Measurements from ENCODE around the gene FMR1NB.

The FMR1NB gene

GRCh38 chrX:147981038-147981752 lies at the start of gene FMR1NB:
FMR1NB (plus strand) TSS chrX:147981337; CDS start chrX:147981403, 66 bp downstream.
- no peak for DNase-seq

DNA sequence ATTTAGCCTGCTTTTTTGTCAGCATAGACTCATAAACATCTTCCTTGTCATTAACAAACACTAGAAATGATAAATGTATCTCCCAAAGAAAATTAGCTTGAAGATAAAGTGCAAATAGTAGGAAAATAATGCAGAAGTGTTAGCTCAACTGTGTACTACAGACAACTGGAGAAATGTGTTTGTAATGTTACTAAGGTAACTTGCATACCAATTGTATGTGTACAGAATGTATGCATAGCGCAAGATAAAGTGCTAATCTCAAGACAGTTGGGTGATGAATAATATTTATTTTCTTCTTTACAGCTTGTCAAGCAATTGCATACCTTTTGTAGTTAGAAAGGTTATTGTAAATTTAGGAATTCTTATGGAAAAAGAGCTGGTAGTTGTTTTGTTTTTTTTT lies 47.3 kb upstream of the FMR1NB start:
- no peak for DNase-seq

GRCh38 chrX:147935156-147935758 lies 45.9 kb upstream of the FMR1NB start:
- DNase-seq = no peak

DNA sequence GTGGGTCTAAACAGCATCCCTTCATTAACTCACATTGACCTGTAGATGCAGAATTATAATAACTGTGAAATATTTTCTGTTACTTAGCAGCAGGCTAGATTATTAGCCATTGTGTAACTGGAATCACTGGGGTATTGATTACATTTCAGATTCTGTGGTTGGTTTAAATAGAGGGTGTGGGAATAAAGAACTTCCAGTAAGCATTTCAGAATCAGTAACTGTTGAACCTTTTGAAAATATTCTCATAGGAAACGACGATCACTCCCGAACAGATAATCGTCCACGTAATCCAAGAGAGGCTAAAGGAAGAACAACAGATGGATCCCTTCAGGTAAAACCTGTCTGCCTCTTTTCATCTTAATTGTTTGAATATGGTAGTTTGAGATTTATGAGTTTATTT lies 35.9 kb upstream of the FMR1NB start:
- no peak for DNase-seq

DNA sequence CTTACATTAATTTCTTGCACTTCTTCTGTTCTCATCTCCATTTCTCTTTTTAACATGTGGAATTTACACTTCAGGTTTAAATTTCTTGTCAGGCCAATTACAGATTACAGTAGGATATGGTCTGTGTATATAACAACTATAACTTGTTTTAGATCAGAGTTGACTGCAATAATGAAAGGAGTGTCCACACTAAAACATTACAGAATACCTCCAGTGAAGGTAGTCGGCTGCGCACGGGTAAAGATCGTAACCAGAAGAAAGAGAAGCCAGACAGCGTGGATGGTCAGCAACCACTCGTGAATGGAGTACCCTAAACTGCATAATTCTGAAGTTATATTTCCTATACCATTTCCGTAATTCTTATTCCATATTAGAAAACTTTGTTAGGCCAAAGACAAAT lies 32.6 kb upstream of the FMR1NB start:
- DNase-seq = no peak

GRCh38 chrX:147950352-147950751 lies 30.8 kb upstream of the FMR1NB start:
- no peak for DNase-seq

DNA sequence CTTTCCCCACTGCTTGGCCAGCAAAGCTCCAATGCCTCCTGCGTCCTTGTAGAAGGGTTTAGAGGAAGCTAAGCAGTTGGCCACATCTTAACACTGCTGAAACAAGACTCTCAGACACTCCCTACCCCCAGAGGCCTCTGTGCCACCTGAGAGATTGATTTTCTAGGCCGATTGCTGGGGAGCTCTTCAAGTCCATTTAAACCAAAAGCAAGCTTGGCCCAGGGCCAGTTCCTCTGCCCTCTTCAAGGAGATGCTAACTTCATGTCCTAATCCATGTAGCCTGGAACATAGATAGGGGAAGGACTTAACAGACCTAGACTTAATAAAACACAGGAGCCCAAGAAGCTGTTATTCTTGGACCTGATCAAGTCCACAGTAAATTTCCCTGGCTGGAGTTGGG lies 27.2 kb upstream of the FMR1NB start:
- no peak for DNase-seq

DNA sequence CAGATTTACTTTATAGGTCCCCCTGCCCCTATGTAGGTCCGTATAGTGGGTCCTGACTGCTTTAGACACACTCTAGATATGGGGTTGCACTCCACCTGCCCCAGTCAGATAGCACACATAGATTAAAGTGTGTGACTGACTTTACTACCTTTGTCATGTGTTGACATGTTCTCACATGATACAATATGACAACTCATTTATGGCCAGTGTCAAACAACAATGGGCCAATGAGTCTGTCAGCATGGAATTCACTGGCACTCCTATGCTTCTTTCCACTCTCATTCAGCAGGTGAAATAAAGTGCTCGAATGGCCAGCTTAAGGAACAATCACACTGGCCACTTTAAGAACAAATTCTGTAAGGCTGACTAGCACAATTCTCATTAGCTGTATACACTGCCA lies 23.8 kb upstream of the FMR1NB start:
- no peak for DNase-seq

GRCh38 chrX:147958291-147958690 lies 22.8 kb upstream of the FMR1NB start:
- DNase-seq = no peak

DNA sequence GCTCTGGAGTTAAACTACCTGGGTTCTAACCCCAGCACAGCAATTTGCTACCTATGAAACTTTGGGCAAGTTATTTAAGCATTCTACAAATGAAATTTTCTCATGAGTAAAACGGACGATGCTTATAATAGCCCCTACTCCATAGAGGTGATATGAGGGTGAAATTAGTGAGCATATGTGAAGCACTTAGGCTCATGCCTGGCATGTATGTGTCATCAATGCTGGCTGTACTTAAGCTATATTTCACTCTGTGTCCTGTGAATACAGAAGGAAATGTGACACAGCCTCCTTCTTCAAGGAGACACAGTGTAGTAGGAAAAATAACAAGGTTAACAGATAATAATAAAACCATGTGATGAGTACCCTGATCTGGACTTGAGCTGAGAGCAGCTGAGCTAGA lies 20.4 kb upstream of the FMR1NB start:
- no peak for DNase-seq

DNA sequence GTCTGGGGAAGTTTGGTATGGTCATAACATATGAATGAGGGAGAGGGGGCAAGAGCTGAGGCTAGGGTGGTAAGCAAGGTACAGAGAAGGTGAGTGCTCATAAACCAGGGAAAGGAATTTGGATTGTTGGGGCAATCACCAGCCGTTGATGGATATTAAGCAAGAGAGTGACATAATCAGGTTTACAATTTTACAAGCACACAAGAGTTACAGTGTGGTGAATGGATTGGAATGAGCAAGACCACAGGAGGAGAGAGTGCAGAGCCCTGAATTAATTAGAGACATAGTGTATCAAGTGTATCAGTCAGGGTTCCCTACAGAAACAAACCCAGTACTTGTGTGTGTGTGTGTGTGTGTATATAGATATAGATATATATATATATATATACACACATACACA lies 18.7 kb upstream of the FMR1NB start:
- no peak for DNase-seq

DNA sequence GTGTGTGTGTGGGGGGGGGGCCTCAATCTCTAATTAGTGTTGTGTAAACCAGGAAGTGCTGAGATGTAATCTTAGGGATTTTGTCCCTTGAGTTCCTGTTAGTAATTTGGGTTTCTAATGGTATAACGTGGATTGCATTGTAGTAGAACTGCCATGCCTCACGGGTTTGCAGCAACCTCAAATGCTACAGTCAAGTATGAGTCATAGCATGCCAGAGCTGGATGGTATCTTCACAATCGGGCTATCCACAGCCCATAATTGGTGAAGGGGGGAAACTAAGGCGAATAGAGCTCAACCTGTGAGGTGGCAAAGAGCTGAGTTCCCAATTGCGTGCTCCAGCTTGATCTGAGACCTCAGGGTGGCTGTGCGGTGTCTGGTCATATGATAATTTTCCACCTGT lies 2.2 kb upstream of the FMR1NB start:
- no peak for DNase-seq

DNA sequence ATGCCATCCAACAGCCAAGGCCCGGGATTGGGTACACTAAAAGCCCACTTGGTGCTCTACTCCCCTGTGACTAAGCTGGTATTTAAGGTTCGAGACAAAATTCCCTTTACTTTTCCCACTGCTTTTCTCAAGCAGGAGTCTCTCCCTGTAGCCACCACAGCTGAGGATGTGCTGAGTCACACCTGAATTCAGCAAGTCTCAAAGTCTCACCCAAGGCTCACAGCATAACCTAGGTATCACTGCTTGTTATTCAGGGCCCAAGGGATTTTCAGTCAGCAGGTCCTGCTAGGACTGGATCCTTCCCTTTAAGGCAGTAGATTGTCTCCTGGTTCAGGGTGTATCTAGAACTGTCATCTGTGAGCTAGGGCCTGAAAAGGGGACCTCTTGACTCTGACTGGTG lies 39.2 kb downstream of the FMR1NB start:
- no peak for DNase-seq

GRCh38 chrX:148024425-148025148 lies 43.5 kb downstream of the FMR1NB start:
- no peak for DNase-seq

DNA sequence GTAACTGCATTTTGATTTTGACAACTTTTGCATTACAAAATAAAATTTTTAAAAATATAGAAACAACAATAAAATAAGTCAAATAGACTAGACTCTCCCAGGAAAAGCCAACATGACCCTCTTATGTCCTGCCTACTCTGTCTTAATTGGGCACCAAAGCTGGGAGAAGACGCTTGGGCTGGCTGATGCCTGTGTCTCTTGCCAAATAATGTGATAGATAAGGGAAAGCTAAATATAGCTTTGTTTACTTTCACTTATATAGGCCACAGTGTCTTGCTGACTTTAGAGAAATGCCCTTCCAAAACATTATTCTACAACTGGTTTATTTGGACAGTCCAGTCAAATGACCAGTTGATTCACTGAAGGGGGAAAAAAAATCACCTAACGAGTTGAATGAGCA lies 54.2 kb downstream of the FMR1NB start:
- DNase-seq = no peak

GRCh38 chrX:148037020-148037419 lies 55.9 kb downstream of the FMR1NB start:
- no peak for DNase-seq

- no peak for DNase-seq
Measured at GRCh38 chrX:148043271-148043855, 62.2 kb downstream of the FMR1NB start.

- DNase-seq = no peak
Measured at GRCh38 chrX:148047200-148047599, 66.1 kb downstream of the FMR1NB start.

DNA sequence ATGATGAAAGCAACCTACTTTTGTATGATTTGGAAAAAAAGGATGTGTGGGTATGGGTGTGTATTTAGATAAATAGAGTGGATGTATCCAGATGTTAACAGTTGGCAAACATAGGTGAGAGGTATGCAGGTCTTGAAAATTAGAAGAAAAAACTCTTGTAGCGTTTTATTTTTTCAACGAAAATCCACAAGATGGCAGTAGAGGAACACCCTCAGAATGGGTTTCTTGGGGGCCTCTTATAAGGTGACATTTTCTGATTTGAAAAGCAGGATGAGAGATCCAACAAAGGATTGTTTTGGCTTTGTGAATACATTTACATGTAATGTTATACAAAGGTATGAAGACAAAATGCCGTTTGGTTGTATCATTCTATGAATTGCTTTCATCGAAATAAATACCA lies 68.3 kb downstream of the FMR1NB start:
- DNase-seq = no peak

- peak; percentile 2 for DNase-seq
Measured at GRCh38 chrX:148051973-148052372, 70.8 kb downstream of the FMR1NB start.

- no peak for DNase-seq
Measured at GRCh38 chrX:148067285-148067684, 86.1 kb downstream of the FMR1NB start.

DNA sequence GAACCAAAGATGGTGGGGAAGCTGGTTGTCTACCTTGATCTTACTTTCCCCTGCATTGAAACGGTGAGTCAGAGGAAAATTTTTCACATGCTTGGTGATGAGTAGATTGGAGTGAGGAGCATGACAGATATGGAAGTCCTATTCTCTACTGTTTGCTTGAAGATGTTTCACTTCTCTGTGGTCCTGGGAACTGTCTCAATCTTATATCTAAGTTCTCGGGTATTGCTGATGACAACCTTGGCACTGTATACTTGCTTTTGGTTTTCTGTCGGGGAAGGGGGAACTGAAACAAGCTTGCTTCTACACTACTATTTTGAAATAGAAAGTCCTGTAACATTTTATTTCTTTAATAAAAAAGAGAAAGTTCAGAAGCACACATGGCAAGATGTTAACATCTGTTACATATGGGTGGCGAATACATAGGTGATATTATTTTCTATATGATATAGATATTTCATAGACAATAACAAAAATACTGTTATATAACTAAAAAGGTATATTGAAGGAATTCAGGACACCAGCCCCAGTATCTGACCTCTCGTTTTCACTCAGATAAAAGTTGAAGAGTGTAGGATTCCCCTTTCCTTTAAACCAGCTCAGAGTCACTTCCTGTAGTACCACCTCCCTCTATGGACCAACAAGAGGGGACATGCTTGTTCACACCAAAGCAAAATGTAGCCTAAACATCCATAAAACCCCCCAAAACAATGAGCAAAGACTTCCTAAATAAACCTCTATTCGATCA lies 88.8 kb downstream of the FMR1NB start:
- no peak for DNase-seq

DNA sequence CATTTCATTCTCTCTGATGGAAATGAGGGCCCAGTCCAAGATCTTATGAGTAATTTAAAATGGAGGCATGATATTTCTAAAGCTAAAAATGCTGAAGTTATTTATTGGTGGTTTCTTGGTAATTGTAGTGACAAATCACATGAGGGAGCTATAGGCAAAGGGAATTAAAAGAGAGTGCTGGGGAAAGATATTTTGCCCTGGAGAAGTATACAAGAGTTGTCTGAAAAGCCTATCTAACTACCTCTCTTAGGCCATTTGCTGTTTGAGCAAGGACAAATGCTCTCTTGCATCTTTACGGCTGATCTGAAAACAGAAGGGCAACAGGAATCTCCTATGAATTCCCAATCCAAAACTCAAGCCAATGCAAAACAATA lies 89.4 kb downstream of the FMR1NB start:
- no peak for DNase-seq
